Erythroblast (primary cell): Measurements from ENCODE around the gene OPRM1.

ENCODE experiments used
- GATA1 ChIP-seq: IDR thresholded peaks from 2 replicates; pipeline ENCODE4 v1.6.1; 2011; ENCODE audit warnings: low read depth, mild to moderate bottlenecking, control low read depth, low read length, moderate library complexity
- POLR2A ChIP-seq: IDR thresholded peaks from 2 replicates; pipeline ENCODE4 v1.6.1; 2011; ENCODE audit warnings: mild to moderate bottlenecking, low read length

GRCh38 chr6:154285826-154286225 is 246.8 kb downstream of the OPRM1 start:
- TF ChIP-seq POLR2A: no peak
- TF ChIP-seq GATA1: no peak
